K562 (cell line): Measurements from ENCODE around the gene SCUBE1. TPM values are rescaled to one million over a fixed set of nuclear protein-coding genes. Genes with fewer than 3 reads are reported as not detected.

Experiments
- ATAC-seq: fragments of 200-7000 bp; cut with Tn5 transposase; 3 replicates; pipeline ENCODE4 v1.9.1; 2020; ENCODE audit warnings: moderate library complexity
- BruUV-seq: library from RNA; stranded (reverse); fragments of 400-500 nt; replicated peaks from 2 replicates; lab custom pipeline; 2021; lab: Mats Ljungman, UMichigan
- CTCF ChIA-PET: fragments of 300-600 bp; formaldehyde crosslinking; extraction: SDS; loops from one replicate; lab custom pipeline; 2021; ENCODE audit warnings: low intra/inter-chr PET ratio; lab: Yijun Ruan, JAX
- POLR2A ChIA-PET: fragments of 300-600, 350-650 bp; sonication (Branson Sonifier 250); formaldehyde crosslinking; extraction: SDS; loops from one replicate; lab custom pipeline; 2021; ENCODE audit warnings: antibody characterized with exemption, inconsistent platforms; lab: Yijun Ruan, JAX
- DNase-seq, 4 experiments: peaks; one replicate each; pipeline versions ENCODE4 v3.0.0 to v3.0.0-alpha.2; 2011 to 2018; ENCODE audit warnings: low spot score in 3 of 4, mixed read lengths in 3 of 4; ENCODE audit errors: extremely low read depth in 1 of 4
- FAIRE-seq: peaks from 2 replicates; lab custom pipeline; 2011; peaks lifted over from hg19 to GRCh38; lab: Jason Lieb, UNC
- H2AFZ ChIP-seq: 2 replicates; pipeline ENCODE4 v1.6.0; 2011; ENCODE audit warnings: low read depth, low read length, control low read depth, inconsistent platforms
- H3K27ac ChIP-seq: fragments of 200-600 bp; 3 replicates; pipeline ENCODE4 v1.8.0; 2011; ENCODE audit warnings: low read depth, mild to moderate bottlenecking, control low read depth, inconsistent platforms, low read length, moderate library complexity, mixed read lengths; ENCODE audit errors: extremely low read depth
- H3K27me3 ChIP-seq, 2 experiments: fragments of 300-600 bp in 1 of 2; 2 replicates in 1 of 2; 3 replicates in 1 of 2; pipeline versions ENCODE4 v1.6.0 to v1.8.0; 2011; ENCODE audit warnings: inconsistent platforms in 2 of 2, low read length in 2 of 2, mild to moderate bottlenecking in 1 of 2, mixed read lengths in 1 of 2, moderate library complexity in 1 of 2; ENCODE audit not compliant: control insufficient read depth in 2 of 2, insufficient read depth in 2 of 2
- H3K36me3 ChIP-seq: fragments of 300-600 bp; 3 replicates; pipeline ENCODE4 v1.8.0; 2011; ENCODE audit warnings: mild to moderate bottlenecking, low read length, inconsistent platforms; ENCODE audit not compliant: control insufficient read depth, insufficient read depth
- H3K4me1 ChIP-seq, 2 experiments: fragments of 200-600 bp in 1 of 2; replicated peaks in 1 of 2; 2 replicates in 1 of 2; 3 replicates in 1 of 2; pipeline versions ENCODE4 v1.5.1 to v1.8.0; 2011; ENCODE audit warnings: inconsistent platforms in 2 of 2, low read length in 2 of 2, mild to moderate bottlenecking in 1 of 2, mixed read lengths in 1 of 2, moderate library complexity in 1 of 2; ENCODE audit not compliant: control insufficient read depth in 2 of 2, insufficient read depth in 2 of 2
- H3K4me2 ChIP-seq: 2 replicates; pipeline ENCODE4 v1.6.1; 2011; ENCODE audit warnings: low read length, control low read depth, inconsistent platforms, mixed read lengths; ENCODE audit not compliant: insufficient read depth
- H3K4me3 ChIP-seq: fragments of 200-600 bp; sonication (generic), shearing (Covaris generic); 2 replicates; pipeline ENCODE4 v1.5.1; 2016; ENCODE audit warnings: control low read depth, inconsistent platforms
- H3K79me2 ChIP-seq: fragments of 200-600 bp; 3 replicates; pipeline ENCODE4 v1.8.0; 2011; ENCODE audit warnings: low read length, inconsistent platforms; ENCODE audit not compliant: control insufficient read depth, insufficient read depth
- H3K9ac ChIP-seq, 2 experiments: 2 replicates each; pipeline versions ENCODE4 v1.6.0 to v1.6.1; 2011; ENCODE audit warnings: low read depth in 2 of 2, low read length in 2 of 2, control low read depth in 1 of 2, inconsistent platforms in 1 of 2, mild to moderate bottlenecking in 1 of 2, mixed read lengths in 1 of 2; ENCODE audit not compliant: insufficient read depth in 1 of 2
- H3K9me1 ChIP-seq: one replicate; pipeline ENCODE4 v1.6.0; 2011; ENCODE audit warnings: inconsistent platforms, mild to moderate bottlenecking, low read length, moderate library complexity; ENCODE audit not compliant: control insufficient read depth, insufficient read depth
- H3K9me3 ChIP-seq: replicated peaks from 2 replicates; pipeline ENCODE4 v1.5.1; 2011; ENCODE audit warnings: low read depth, low read length, inconsistent platforms; ENCODE audit not compliant: control insufficient read depth, insufficient read depth
- H4K20me1 ChIP-seq: replicated peaks from 2 replicates; pipeline ENCODE4 v1.6.1; 2011; ENCODE audit warnings: low read length, inconsistent platforms, mixed read lengths; ENCODE audit not compliant: control insufficient read depth, insufficient read depth
- ATF7 ChIP-seq: fragments of 450-650 bp; IDR thresholded peaks from 2 replicates; pipeline ENCODE4 v1.7.1; 2014; ENCODE audit warnings: mild to moderate bottlenecking, moderate library complexity
- E2F8 ChIP-seq: fragments of 450-650 bp; IDR thresholded peaks from 2 replicates; pipeline ENCODE4 v1.7.1; 2018; ENCODE audit warnings: mild to moderate bottlenecking, low read depth; ENCODE audit not compliant: partially characterized antibody
- NEUROD1 ChIP-seq: fragments of 150-350 bp; IDR thresholded peaks from 2 replicates; pipeline ENCODE4 v1.6.1; 2014; ENCODE audit warnings: borderline replicate concordance, low read length, low read depth; ENCODE audit not compliant: partially characterized antibody
- SMARCB1 ChIP-seq: IDR thresholded peaks from 2 replicates; pipeline ENCODE4 v1.6.1; 2011; ENCODE audit warnings: improper control_type of control experiment, low read depth; ENCODE audit not compliant: insufficient read length
- TARDBP ChIP-seq: fragments of 450-650 bp; IDR thresholded peaks from 2 replicates; pipeline ENCODE4 v1.6.1; 2016
- TEAD1 ChIP-seq, 2 experiments: fragments of 450-650 bp in 1 of 2; sonication (generic) in 1 of 2; formaldehyde crosslinking; IDR thresholded peaks; 2 replicates each; pipeline versions ENCODE4 v1.4.0 to v1.8.0; 2020 to 2022; ENCODE audit warnings: mild to moderate bottlenecking in 2 of 2, missing genetic modification reagents in 1 of 2
- VEZF1 ChIP-seq: fragments of 200-800 bp; sonication (Bioruptor generic); IDR thresholded peaks from 2 replicates; pipeline ENCODE4 v1.6.1; 2017; ENCODE audit warnings: missing genetic modification characterization, missing compliant biosample characterization
- ZFP91 ChIP-seq: sonication (generic); formaldehyde crosslinking; IDR thresholded peaks from 2 replicates; pipeline ENCODE4 v1.8.0; 2022; ENCODE audit warnings: mild to moderate bottlenecking, missing genetic modification reagents
- ZNF232 ChIP-seq: sonication (generic); formaldehyde crosslinking; IDR thresholded peaks from 2 replicates; pipeline ENCODE4 v1.8.0; 2022; ENCODE audit warnings: mild to moderate bottlenecking, missing genetic modification reagents
- ZNF696 ChIP-seq: fragments of 250-450 bp; sonication (Bioruptor Pico); conservative IDR thresholded peaks from 2 replicates; pipeline ENCODE4 v1.4.0; 2020; ENCODE audit warnings: mild to moderate bottlenecking, moderate library complexity
- WGBS: fragments of 100-300 bp; shearing (Covaris generic); methylation state at CpG from one replicate; pipeline ENCODE4 v1.1.6; 2016; ENCODE audit warnings: low coverage, mixed read lengths; ENCODE audit not compliant: insufficient coverage; ENCODE audit errors: missing lambda C conversion rate; 5-methylcytosine and 5-hydroxymethylcytosine counted together
- in situ Hi-C: fragments of 300-500 bp; cut with MboI; formaldehyde crosslinking; loops from 4 replicates; pipeline ENCODE4 v1.15.0; 2018; ENCODE audit warnings: inconsistent platforms, mixed read lengths
- intact Hi-C: fragments of 100-400 bp; cut with micrococcal nuclease; formaldehyde crosslinking; loops from 2 replicates; pipeline ENCODE4 v1.14.2; 2022
- polyA plus RNA-seq, 8 experiments: library from polyadenylated mRNA; depleted of rRNA in 4 of 8; stranded (reverse) in 5 of 8; unstranded in 3 of 8; fragments of >200 nt; fragmentation: Nextera tagmentation in 2 of 8; fragmentation: Illumina TruSeq in 1 of 8; extraction: Ambion mirVana in 2 of 8; extraction: Trizol in 1 of 8; gene quantifications; 2 replicates each; pipeline versions ENCODE4 v1.2.1 to v1.2.3, GENCODE V29; 2011 to 2014; ENCODE audit warnings: inconsistent platforms in 1 of 8, missing spikeins in 1 of 8
- total RNA-seq, 7 experiments: library from RNA; depleted of rRNA in 6 of 7; stranded (reverse); fragments of >200 nt in 6 of 7; fragmentation: Illumina TruSeq in 2 of 7; extraction: Trizol in 2 of 7; gene quantifications; 2 replicates each; pipeline versions ENCODE4 v1.2.1 to v1.2.3, GENCODE V29; 2011 to 2021; ENCODE audit warnings: low replicate concordance in 1 of 7

The SCUBE1 gene
- total and polyA plus RNA-seq, 9 of the 15 experiments (the other 6 are each of a cell fraction or from before 2014, with no cell fraction given), result 0.03 to 0.47 (median 0.29) TPM; not detected in 6

GRCh38 chr22:43255299-43255698 lies 87.9 kb downstream of the SCUBE1 start:
- H3K27me3 ChIP-seq, result peaks cover 24 to 99% of the 10 kb centered on the region in 2 experiments
- peaks cover 11% of the 10 kb centered on the region; the same call in 1 of the 2 replicates for H4K20me1 ChIP-seq
- no peak for DNase-seq
- no peak overlapping the region for H3K4me2 ChIP-seq
- BruUV-seq, result no TSS peak
- H3K27ac ChIP-seq, result no peak overlapping the region
- in situ Hi-C loops, result no loop called here
- no peaks in the 10 kb centered on the region for H3K9me3 ChIP-seq
- intact Hi-C loops, result no loop called here
- FAIRE-seq, result no peak
- TF ChIP-seq E2F8 (no peak), TEAD1 (CRISPR knock-in tag; IDR thresholded peaks at IDR 0.05) (no peak), SMARCB1 (no peak), ZNF696 (CRISPR knock-in tag) (no peak), ZNF232 (CRISPR knock-in tag) (no peak), NEUROD1 (no peak), ZFP91 (CRISPR knock-in tag) (no peak), VEZF1 (CRISPR knock-in tag) (no peak), TARDBP (no peak), ATF7 (no peak)
- H3K79me2 ChIP-seq, result no peaks in the 10 kb centered on the region
- no peak overlapping the region for H3K9ac ChIP-seq
- H3K36me3 ChIP-seq, result no peaks in the 10 kb centered on the region
- POLR2A ChIA-PET, result no interaction called here
- CTCF ChIA-PET, result no interaction called here
- no peak for ATAC-seq
- no peaks in the 10 kb centered on the region for H3K4me1 ChIP-seq
- no peaks in the 10 kb centered on the region for H3K9me1 ChIP-seq
- H3K4me3 ChIP-seq, result no peak overlapping the region
- H2AFZ ChIP-seq, result no peak overlapping the region
- WGBS, result 6% methylated on average over 17 of the region's 23 CpGs
